GM18868 (cell line): ENCODE measurements around the gene RNF44.

Experiments used
- ATAC-seq: cut with Tn5 transposase; IDR thresholded peaks from one replicate; pipeline ENCODE4 v1.9.1; 2021; ENCODE audit warnings: mild to moderate bottlenecking, moderate library complexity; ENCODE audit not compliant: unreplicated experiment

RNF44 gene

GRCh38 chr5:176536902-176537553 lies at the start of gene RNF44:
RNF44 (minus strand) TSS chr5:176537402; CDS start chr5:176532472, 4,930 bp downstream.
- peak; percentile 55 for ATAC-seq

GRCh38 chr5:176583076-176583475 lies 45.9 kb upstream of the RNF44 start:
- no peak for ATAC-seq

GRCh38 chr5:176581361-176581760 lies 44.2 kb upstream of the RNF44 start:
- ATAC-seq, result no peak

- no peak for ATAC-seq
These were observed 42.1 kb upstream of the RNF44 start for GRCh38 chr5:176579323-176579722.

- ATAC-seq, result no peak
These were observed 41.2 kb upstream of the RNF44 start for GRCh38 chr5:176578391-176578808.

GRCh38 chr5:176577312-176578176 lies 40.3 kb upstream of the RNF44 start:
- ATAC-seq, result no peak

- ATAC-seq, result no peak
These were observed 38.6 kb upstream of the RNF44 start for GRCh38 chr5:176575488-176576422.

GRCh38 chr5:176575066-176575465 lies 37.9 kb upstream of the RNF44 start:
- ATAC-seq, result no peak

- no peak for ATAC-seq
These were observed 37.0 kb upstream of the RNF44 start for GRCh38 chr5:176574297-176574591.

- peak; percentile 63 for ATAC-seq
These were observed 36.5 kb upstream of the RNF44 start for GRCh38 chr5:176573564-176574296.

GRCh38 chr5:176570044-176570443 lies 32.8 kb upstream of the RNF44 start:
- ATAC-seq, result no peak

GRCh38 chr5:176568657-176569056 lies 31.5 kb upstream of the RNF44 start:
- no peak for ATAC-seq

- ATAC-seq, result no peak
These were observed 28.6 kb upstream of the RNF44 start for GRCh38 chr5:176565760-176566288.

- ATAC-seq, result no peak
These were observed 26.8 kb upstream of the RNF44 start for GRCh38 chr5:176564002-176564401.

GRCh38 chr5:176562189-176562588 lies 25.0 kb upstream of the RNF44 start:
- ATAC-seq, result no peak

- ATAC-seq, result no peak
These were observed 24.1 kb upstream of the RNF44 start for GRCh38 chr5:176561259-176561658.

- ATAC-seq, result no peak
These were observed 23.2 kb upstream of the RNF44 start for GRCh38 chr5:176560364-176560763.

GRCh38 chr5:176559683-176560082 lies 22.5 kb upstream of the RNF44 start:
- no peak for ATAC-seq

GRCh38 chr5:176557846-176558245 lies 20.6 kb upstream of the RNF44 start:
- no peak for ATAC-seq
